ENCODE results near the gene CHST12.

- TF ChIP-seq, protein P1, sequence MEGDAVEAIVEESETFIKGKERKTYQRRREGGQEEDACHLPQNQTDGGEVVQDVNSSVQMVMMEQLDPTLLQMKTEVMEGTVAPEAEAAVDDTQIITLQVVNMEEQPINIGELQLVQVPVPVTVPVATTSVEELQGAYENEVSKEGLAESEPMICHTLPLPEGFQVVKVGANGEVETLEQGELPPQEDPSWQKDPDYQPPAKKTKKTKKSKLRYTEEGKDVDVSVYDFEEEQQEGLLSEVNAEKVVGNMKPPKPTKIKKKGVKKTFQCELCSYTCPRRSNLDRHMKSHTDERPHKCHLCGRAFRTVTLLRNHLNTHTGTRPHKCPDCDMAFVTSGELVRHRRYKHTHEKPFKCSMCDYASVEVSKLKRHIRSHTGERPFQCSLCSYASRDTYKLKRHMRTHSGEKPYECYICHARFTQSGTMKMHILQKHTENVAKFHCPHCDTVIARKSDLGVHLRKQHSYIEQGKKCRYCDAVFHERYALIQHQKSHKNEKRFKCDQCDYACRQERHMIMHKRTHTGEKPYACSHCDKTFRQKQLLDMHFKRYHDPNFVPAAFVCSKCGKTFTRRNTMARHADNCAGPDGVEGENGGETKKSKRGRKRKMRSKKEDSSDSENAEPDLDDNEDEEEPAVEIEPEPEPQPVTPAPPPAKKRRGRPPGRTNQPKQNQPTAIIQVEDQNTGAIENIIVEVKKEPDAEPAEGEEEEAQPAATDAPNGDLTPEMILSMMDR (IDR thresholded peaks at IDR 0.05; ENCODE audit: low read depth, low read length) = no peak
- TF ChIP-seq POLR2A (IDR thresholded peaks at IDR 0.05; ENCODE audit: extremely low read depth, insufficient read length) = no peak
- TF ChIP-seq, protein P2, sequence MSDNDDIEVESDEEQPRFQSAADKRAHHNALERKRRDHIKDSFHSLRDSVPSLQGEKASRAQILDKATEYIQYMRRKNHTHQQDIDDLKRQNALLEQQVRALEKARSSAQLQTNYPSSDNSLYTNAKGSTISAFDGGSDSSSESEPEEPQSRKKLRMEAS (IDR thresholded peaks at IDR 0.05; ENCODE audit: low read depth, low read length) = 0 out of 2 replicates have a peak, but pooled peaks have one; percentile 3
- no peak for TF ChIP-seq MYC (IDR thresholded peaks at IDR 0.05; ENCODE audit: low read depth, low read length)
Measured at GRCh38 chr7:2471396-2471795, 68.0 kb downstream of the CHST12 start.
